GM19452 (cell line): Measurements from ENCODE around the gene LIMK1.

Experiments
- ATAC-seq: cut with Tn5 transposase; IDR thresholded peaks from one replicate; pipeline ENCODE4 v1.9.1; 2021; ENCODE audit not compliant: unreplicated experiment

Gene LIMK1

GRCh38 chr7:74082770-74083116 lies 861 bp upstream of the LIMK1 start:
- no peak for ATAC-seq

GRCh38 chr7:74083928-74084721 lies 521 bp downstream of the LIMK1 start:
- ATAC-seq, result peak; percentile 47

- ATAC-seq, result no peak
Observed at GRCh38 chr7:74084722-74085578, 1.3 kb downstream of the LIMK1 start.

- ATAC-seq, result no peak
Observed at GRCh38 chr7:74087791-74088453, 4.3 kb downstream of the LIMK1 start.

GRCh38 chr7:74092321-74092963 lies 8.8 kb downstream of the LIMK1 start:
- ATAC-seq, result no peak

GRCh38 chr7:74092964-74093471 lies 9.4 kb downstream of the LIMK1 start:
- ATAC-seq, result peak; percentile 69

- peak; percentile 8 for ATAC-seq
Observed at GRCh38 chr7:74093671-74094223, 10.1 kb downstream of the LIMK1 start.

- peak; percentile 52 for ATAC-seq
Observed at GRCh38 chr7:74094224-74095101, 10.9 kb downstream of the LIMK1 start.

- no peak for ATAC-seq
Observed at GRCh38 chr7:74095135-74095534, 11.5 kb downstream of the LIMK1 start.

GRCh38 chr7:74097937-74098614 lies 14.5 kb downstream of the LIMK1 start:
- ATAC-seq, result no peak

- no peak for ATAC-seq
Observed at GRCh38 chr7:74099031-74099430, 15.4 kb downstream of the LIMK1 start.

GRCh38 chr7:74101061-74101681 lies 17.6 kb downstream of the LIMK1 start:
- ATAC-seq, result peak; percentile 90

- ATAC-seq, result no peak
Observed at GRCh38 chr7:74103219-74103772, 19.7 kb downstream of the LIMK1 start.

- ATAC-seq, result no peak
Observed at GRCh38 chr7:74104702-74105101, 21.1 kb downstream of the LIMK1 start.

GRCh38 chr7:74105992-74106391 lies 22.4 kb downstream of the LIMK1 start:
- ATAC-seq, result no peak

- no peak for ATAC-seq
Observed at GRCh38 chr7:74106846-74107245, 23.2 kb downstream of the LIMK1 start.

GRCh38 chr7:74115326-74115725 lies 31.7 kb downstream of the LIMK1 start:
- ATAC-seq, result no peak

- no peak for ATAC-seq
Observed at GRCh38 chr7:74116356-74116755, 32.8 kb downstream of the LIMK1 start.
